Cardiac septum (tissue), 1 donor: Measurements from ENCODE around the gene MYEF2. TPM values are rescaled to one million over a fixed set of nuclear protein-coding genes. Genes with fewer than 3 reads are reported as not detected.

Experiments used
- DNase-seq: peaks from one replicate; pipeline ENCODE4 v3.0.0-alpha.2; 2020; ENCODE audit warnings: low spot score
- intact Hi-C: fragments of 100-400 bp; cut with DNase I; formaldehyde crosslinking; loops from one replicate; pipeline ENCODE4 v1.14.0; 2022
- total RNA-seq: library from RNA; stranded (reverse); fragmentation: NEBNext Ultra II Directional; extraction: Animal tissue kit (Norgen Biotek cat#: 25700); gene quantifications from one replicate; pipeline ENCODE4 v1.2.1, GENCODE V29; 2021
- donor health status: DM: no; HTN: no; CAD: no.

MYEF2 gene
- total RNA-seq, 1 donor from 2014 or later = 25.5 TPM

- DNase-seq = no peak
- intact Hi-C loops = no loop called here
Measured at GRCh38 chr15:48153526-48153925, 24.6 kb downstream of the MYEF2 start.

GRCh38 chr15:48149858-48150257 lies 28.2 kb downstream of the MYEF2 start:
- DNase-seq = no peak
- intact Hi-C loops = no loop called here

- intact Hi-C loops = no loop called here
- no peak for DNase-seq
Measured at GRCh38 chr15:48147358-48147757, 30.7 kb downstream of the MYEF2 start.

- intact Hi-C loops = no loop called here
- no peak for DNase-seq
Measured at GRCh38 chr15:48145923-48146322, 32.2 kb downstream of the MYEF2 start.

- intact Hi-C loops = no loop called here
- DNase-seq = no peak
Measured at GRCh38 chr15:48144889-48145288, 33.2 kb downstream of the MYEF2 start.

GRCh38 chr15:48143856-48144255 lies 34.2 kb downstream of the MYEF2 start:
- intact Hi-C loops = no loop called here
- DNase-seq = no peak

GRCh38 chr15:48132874-48133273 lies 45.2 kb downstream of the MYEF2 start:
- no peak for DNase-seq
- intact Hi-C loops = no loop called here

- intact Hi-C loops = no loop called here
- DNase-seq = no peak
Measured at GRCh38 chr15:48131324-48131723, 46.8 kb downstream of the MYEF2 start.

- no peak for DNase-seq
- intact Hi-C loops = no loop called here
Measured at GRCh38 chr15:48126667-48127355, 51.3 kb downstream of the MYEF2 start.

DNA sequence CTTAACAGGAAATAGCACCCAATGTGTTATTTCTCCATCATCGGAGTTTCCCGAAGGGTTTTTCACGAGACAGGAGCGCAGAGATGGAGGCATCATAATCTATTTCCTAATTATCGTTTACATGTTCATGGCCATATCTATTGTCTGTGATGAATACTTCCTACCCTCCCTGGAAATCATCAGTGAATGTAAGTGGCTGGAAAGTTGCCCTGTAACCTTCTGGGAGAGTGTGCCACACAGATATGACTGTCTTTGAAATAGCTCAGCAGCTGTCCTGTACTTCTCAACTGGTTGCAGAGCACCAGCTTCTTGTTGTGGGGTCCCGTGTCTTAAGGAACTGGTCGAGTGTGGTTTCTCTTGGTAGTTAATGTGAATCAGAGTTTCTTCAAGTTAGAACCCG lies 56.2 kb downstream of the MYEF2 start:
- DNase-seq = no peak
- intact Hi-C loops = no loop called here

DNA sequence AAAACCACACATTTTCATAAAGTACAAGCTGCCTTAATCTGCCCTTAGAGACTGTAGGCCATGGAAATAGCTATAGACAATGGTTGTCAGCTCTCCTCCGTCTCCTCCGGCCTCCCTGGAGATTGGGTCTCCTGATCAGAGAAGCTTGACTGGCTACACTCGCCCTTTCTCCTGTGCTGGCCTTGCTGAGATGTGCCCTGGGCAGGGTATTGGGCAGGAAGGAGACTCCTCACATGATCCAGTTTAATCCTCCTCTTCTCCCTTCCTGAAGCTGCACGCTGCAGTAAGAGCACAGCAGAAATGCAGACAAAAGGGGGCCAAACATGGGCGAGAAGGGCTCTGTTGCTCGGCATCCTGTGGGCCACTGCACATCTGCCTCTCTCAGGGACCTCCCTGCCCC lies 57.4 kb downstream of the MYEF2 start, which contains the start of gene SLC24A5:
SLC24A5 (plus strand) TSS at position 246 of the 400 bp plus-strand sequence; CDS start at position 301, 55 bp downstream.
- no peak for DNase-seq
- intact Hi-C loops = no loop called here

DNA sequence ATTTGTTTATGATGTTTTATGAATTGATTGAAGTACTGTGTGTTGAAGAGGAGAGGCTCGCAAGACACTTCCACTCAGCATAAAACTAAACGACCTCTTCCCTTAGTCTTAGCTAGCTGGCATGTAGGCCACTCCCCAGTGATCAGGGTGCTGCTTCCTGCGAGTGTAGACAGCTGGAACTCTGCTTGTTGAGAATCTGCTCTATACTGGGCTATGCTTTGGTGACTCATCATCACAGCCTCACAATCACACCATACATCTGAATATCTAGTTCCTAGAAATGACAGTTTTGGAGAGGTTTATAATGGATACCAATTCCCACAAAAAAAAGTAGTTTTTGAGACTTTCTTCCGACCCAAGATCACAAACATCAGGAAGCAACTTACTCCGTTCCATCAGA lies 58.8 kb downstream of the MYEF2 start:
- DNase-seq = no peak
- intact Hi-C loops = loop anchor here (10.0 kb wide), 1 partner anchor 166 kb away; no protein-coding TSS in a partner anchor

- intact Hi-C loops = loop anchor here (5.0 to 10.0 kb wide), 2 partner anchors 140 to 173 kb away; no protein-coding TSS in a partner anchor
Measured at GRCh38 chr15:48112242-48112641, 65.9 kb downstream of the MYEF2 start.

DNA sequence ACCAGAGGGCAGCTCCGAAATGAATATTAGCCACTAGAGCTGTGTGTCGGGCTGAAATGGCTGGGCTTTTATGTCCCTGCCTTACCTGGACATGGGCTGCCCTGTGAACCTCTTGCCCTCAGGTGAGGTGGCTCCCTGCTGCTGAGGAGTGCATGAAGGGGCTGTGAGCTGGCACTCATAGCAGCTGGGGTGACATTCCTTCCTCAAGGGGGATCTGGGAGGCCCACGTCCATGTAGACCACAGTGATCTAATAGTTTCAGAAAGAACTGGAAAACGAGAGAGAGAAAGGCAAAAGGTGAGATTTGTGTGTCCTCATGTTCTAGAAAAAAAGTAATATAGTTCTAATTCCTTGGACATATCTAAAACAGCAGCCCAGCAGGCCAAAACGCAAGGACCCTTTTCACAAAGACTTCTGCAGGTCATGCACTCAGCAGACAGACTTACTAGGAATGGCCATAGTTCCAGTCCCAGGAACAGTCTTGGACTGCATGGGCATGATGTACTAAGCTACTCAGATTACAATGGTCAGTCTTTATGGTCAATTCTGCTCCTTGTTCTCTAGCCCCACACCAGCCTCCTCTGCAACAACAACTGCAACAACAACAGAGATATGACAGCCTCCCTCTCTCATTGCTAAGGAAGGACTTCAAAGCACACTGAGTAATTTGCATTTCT lies 68.1 kb downstream of the MYEF2 start:
- no peak for DNase-seq
- intact Hi-C loops = loop anchor here (5.0 to 10.0 kb wide), 2 partner anchors 142 to 175 kb away; no protein-coding TSS in a partner anchor

More at GRCh38 chr15:48112242-48112641, 65.9 kb downstream of the MYEF2 start:
- no peak for DNase-seq

GRCh38 chr15:48109212-48109611 lies 68.9 kb downstream of the MYEF2 start:
- intact Hi-C loops = no loop called here
- DNase-seq = no peak

DNA sequence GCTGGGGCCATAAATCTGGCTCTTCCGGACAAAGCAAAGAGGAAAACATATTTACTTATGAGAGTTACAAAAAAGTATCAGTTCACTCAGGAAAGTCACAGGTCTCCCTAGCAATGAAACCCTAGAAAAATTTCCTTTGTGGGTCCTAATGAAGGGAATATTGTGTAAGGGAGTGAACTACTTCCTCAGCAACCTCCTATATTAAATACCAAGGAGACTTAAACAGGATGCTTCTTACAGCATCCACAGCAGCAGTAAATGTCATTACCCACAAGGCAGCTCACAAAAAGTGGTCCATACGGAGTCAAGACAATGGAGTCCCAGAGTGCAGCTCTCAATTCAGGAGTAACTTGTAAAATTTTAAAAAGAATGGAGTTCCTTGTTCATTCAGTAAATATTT lies 72.2 kb downstream of the MYEF2 start:
- intact Hi-C loops = no loop called here

DNA sequence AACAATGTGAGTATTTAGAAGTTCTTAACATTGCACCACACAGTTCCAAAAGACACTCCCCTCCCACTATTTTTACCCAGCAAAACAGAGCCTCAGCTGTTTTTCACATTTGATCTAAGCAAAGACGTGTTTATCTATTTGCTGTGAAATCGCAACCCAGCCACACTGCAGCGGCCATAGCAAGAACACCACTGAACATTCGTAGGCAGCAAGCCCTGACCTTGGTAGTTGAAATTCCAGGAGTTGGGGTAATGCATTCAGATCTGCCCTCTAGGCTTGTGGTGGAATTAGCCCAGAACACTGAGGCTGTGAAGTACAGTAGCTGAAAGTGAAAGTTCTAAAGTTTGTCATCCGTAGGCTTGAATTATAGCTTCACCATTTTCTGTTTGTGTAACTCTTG lies 74.4 kb downstream of the MYEF2 start:
- intact Hi-C loops = no loop called here
- no peak for DNase-seq

More for the DNA sequence above, 72.2 kb downstream of the MYEF2 start:
- DNase-seq = no peak

DNA sequence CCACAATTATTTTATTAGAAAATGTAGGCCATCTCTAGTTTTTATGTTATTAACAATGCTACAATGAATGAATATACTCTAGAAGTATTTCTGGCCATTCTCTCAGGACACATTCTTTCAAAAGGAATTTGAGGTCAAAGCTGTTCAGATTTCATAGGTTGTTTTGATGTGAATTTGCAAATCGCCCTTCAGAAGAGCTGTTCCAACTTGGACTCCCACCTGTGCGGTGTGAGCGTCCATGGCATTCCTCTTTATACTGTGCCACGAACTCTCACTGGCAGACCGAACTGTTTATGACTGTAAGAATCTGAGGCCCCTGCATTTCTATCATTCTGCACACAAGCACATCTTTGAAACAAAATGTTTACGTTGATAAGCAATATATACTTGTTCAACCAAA lies 75.9 kb downstream of the MYEF2 start:
- no peak for DNase-seq
- intact Hi-C loops = no loop called here

DNA sequence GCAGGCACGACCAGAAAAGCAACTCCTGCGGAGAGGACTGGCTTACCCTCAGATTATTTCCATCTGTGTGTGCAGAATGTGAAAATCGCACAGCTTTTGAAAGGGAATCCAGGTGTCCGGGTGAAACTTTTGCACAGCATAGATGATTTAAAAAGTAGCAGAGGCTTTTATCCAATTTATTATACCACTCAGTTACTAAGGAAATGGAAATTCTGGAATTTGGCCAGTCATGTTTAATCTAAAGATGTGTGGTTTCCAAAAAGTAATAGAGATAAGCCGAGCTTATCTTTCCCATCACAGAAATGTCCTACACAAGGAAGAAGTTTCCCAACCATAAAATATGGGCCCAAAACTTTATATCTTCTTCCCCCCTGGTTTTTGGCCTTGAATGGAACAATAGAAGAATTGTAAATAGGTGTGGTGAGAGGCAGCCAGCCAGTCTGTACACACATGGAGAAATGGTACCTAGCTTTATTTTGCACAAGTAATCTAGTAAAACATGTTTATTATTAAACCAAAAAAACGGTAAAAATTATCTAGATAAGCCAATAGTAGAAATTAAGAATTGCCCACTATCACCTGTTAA lies 76.6 kb downstream of the MYEF2 start:
- no peak for DNase-seq
- intact Hi-C loops = no loop called here

GRCh38 chr15:48097264-48097663 lies 80.8 kb downstream of the MYEF2 start:
- no peak for DNase-seq
- intact Hi-C loops = no loop called here

GRCh38 chr15:48096813-48097212 lies 81.3 kb downstream of the MYEF2 start:
- intact Hi-C loops = no loop called here
- DNase-seq = no peak
